Measurements from ENCODE around the gene TMPRSS6.
"Not testable (repeated sequence)": the region's sequence is repeated elsewhere in the genome, so short reads cannot be mapped to it uniquely, and the experiment has no call there.

The TMPRSS6 gene

GRCh38 chr22:37088750-37089408 is 20.6 kb downstream of the TMPRSS6 start:
- DNase-seq (ENCODE audit: low spot score) = no peak

GRCh38 chr22:37088108-37088605 is 21.4 kb downstream of the TMPRSS6 start:
- DNase-seq (ENCODE audit: low spot score) = no peak

- DNase-seq (ENCODE audit: low spot score) = no peak
These were observed 23.3 kb downstream of the TMPRSS6 start for GRCh38 chr22:37086184-37086583.

GRCh38 chr22:37084385-37084784 is 25.1 kb downstream of the TMPRSS6 start:
- DNase-seq (ENCODE audit: low spot score) = no peak

GRCh38 chr22:37083914-37084313 is 25.6 kb downstream of the TMPRSS6 start:
- no peak for DNase-seq (ENCODE audit: low spot score)

GRCh38 chr22:37082251-37082873 is 27.2 kb downstream of the TMPRSS6 start:
- DNase-seq (ENCODE audit: low spot score) = no peak

GRCh38 chr22:37080838-37081237 is 28.7 kb downstream of the TMPRSS6 start:
- DNase-seq (ENCODE audit: low spot score) = no peak

- DNase-seq (ENCODE audit: low spot score) = no peak
These were observed 29.1 kb downstream of the TMPRSS6 start for GRCh38 chr22:37080438-37080837.

- no peak for DNase-seq (ENCODE audit: low spot score)
These were observed 29.8 kb downstream of the TMPRSS6 start for GRCh38 chr22:37079668-37080171.

GRCh38 chr22:37079158-37079557 is 30.4 kb downstream of the TMPRSS6 start:
- no peak for DNase-seq (ENCODE audit: low spot score)

GRCh38 chr22:37077802-37078448 is 31.6 kb downstream of the TMPRSS6 start:
- DNase-seq (ENCODE audit: low spot score) = peak; percentile 8

- no peak for DNase-seq (ENCODE audit: low spot score)
These were observed 33.6 kb downstream of the TMPRSS6 start for GRCh38 chr22:37075822-37076433.

- DNase-seq (ENCODE audit: low spot score) = no peak
These were observed 34.5 kb downstream of the TMPRSS6 start for GRCh38 chr22:37075046-37075445.

- no peak for DNase-seq (ENCODE audit: low spot score)
These were observed 35.0 kb downstream of the TMPRSS6 start for GRCh38 chr22:37074537-37074936.

- DNase-seq (ENCODE audit: low spot score) = no peak
These were observed 36.8 kb downstream of the TMPRSS6 start for GRCh38 chr22:37072673-37073072.

GRCh38 chr22:37071850-37072592 is 37.5 kb downstream of the TMPRSS6 start:
- not testable (repeated sequence) for DNase-seq (ENCODE audit: low spot score)

- DNase-seq (ENCODE audit: low spot score) = no peak
These were observed 38.8 kb downstream of the TMPRSS6 start for GRCh38 chr22:37070744-37071143.

- DNase-seq (ENCODE audit: low spot score) = no peak
These were observed 39.2 kb downstream of the TMPRSS6 start for GRCh38 chr22:37070334-37070733.

- DNase-seq (ENCODE audit: low spot score) = no peak
These were observed 39.8 kb downstream of the TMPRSS6 start for GRCh38 chr22:37069719-37070118.

GRCh38 chr22:37069319-37069718 is 40.2 kb downstream of the TMPRSS6 start:
- DNase-seq (ENCODE audit: low spot score) = no peak

- no peak for DNase-seq (ENCODE audit: low spot score)
These were observed 40.7 kb downstream of the TMPRSS6 start for GRCh38 chr22:37068859-37069258.

GRCh38 chr22:37067428-37067827 is 42.1 kb downstream of the TMPRSS6 start:
- no peak for DNase-seq (ENCODE audit: low spot score)

Data from globus pallidus (tissue), 1 donor.